ENCODE results near the gene LCE3A.
"Not testable (repeated sequence)": the region's sequence is repeated elsewhere in the genome, so short reads cannot be mapped to it uniquely, and the experiment has no call there.

The LCE3A gene, protein sequence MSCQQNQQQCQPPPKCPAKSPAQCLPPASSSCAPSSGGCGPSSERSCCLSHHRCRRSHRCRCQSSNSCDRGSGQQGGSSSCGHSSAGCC

DNA sequence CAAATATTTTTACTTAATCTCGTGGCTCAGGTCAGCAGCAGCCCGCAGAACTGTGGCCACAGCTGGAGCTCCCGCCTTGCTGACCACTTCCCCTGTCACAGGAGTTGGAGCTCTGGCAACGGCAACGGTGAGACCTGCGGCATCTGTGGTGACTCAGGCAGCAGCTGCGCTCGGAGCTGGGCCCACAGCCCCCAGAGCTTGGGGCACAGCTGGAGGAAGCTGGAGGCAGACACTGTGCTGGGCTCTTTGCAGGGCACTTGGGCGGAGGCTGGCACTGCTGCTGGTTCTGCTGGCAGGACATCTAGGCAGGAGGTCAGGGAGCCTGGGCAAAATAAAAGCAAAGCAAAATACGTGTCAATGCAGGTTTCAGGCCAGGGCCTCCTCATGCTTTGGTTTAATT lies at the start of gene LCE3A:
LCE3A (minus strand) TSS at position 301 of the 400 bp plus-strand sequence; CDS start at position 301, 0 bp downstream.
- DNase-seq (ENCODE audit: extremely low read depth in 1 of 2, low read depth in 1 of 2) = no peak

DNA sequence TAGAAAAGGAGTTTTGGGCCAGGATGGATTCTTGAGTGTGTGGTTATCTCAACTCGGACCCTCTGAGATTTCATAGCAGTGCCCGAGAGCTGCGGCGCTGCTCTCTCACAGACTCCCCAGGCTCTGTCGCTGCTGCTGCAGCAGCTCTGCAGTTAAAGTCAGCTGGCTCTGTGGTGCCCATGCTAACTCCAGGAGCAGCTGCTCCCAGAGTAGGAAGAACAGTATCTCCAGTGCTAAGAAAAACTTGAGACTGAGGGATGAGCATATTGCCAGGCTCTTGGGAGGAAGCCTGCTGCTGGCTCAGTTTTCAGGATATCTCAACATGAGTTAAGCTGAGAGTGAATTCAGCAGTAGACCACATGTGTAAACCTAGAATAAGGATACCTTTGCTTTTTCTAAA lies 44.7 kb upstream of the LCE3A start:
- no peak for DNase-seq (ENCODE audit: extremely low read depth in 1 of 2, low read depth in 1 of 2)

DNA sequence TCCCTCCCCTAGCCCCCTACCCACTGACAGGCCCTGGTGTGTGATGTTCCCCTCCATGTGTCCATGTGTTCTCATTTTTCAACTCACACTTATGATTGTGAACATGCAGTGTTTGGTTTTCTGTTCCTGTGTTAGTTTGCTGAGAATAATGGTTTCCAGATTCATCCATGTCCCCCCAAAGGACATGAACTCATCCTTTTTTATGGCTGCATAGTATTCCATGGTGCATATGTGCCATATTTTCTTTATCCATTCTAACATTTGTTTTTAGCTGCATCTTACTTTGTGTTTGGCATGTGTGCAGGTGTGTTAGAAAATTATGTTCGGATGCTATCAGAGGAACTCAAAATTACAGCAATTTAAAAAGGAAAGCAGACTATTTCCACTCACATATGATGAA lies 43.3 kb upstream of the LCE3A start:
- DNase-seq (ENCODE audit: extremely low read depth in 1 of 2, low read depth in 1 of 2) = not testable (repeated sequence)

DNA sequence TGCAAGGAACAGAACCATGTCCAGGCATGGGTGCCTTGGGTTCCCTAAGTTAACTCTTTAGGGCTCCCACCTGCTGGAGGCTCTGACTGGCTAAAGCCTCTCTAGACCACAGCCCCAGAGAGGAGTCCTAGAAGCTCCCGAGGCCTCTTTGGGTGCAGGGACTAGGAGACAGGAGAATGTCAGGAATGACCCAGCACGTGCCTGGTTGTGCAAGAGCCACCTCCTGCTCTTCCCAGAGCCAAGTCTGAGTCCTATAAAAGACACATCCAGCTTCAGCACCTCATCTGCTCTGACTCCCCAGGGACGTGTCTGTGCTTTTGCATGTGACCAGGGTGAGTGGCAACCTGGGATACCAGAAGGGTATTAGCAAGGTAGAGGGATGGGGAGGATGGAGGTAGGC lies 40.2 kb upstream of the LCE3A start, which contains the start of gene LCE2D:
LCE2D (plus strand) TSS at position 283 of the 400 bp plus-strand sequence. CDS start 726 bp downstream, outside the sequence.
- DNase-seq (ENCODE audit: extremely low read depth in 1 of 2, low read depth in 1 of 2) = no peak

DNA sequence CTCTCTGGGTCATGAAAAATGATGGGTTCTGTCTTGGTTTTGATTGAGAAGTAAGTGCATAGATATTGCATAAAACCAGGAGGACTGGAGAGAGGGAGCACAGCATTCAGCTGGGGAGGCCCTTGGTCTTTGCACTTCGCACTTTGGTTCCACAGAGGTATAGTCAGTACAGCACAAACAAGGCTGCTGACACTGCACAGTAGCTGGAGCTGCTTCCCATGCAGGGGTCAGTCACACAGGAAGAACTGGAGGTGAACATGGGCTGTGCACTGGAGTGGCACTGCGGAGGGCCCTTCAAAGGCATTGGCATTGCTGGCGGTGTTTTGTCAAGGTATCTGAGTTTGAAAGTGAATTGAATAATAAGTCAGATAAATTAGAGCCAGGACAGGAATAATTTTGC lies 35.7 kb upstream of the LCE3A start:
- DNase-seq (ENCODE audit: extremely low read depth in 1 of 2, low read depth in 1 of 2) = no peak

DNA sequence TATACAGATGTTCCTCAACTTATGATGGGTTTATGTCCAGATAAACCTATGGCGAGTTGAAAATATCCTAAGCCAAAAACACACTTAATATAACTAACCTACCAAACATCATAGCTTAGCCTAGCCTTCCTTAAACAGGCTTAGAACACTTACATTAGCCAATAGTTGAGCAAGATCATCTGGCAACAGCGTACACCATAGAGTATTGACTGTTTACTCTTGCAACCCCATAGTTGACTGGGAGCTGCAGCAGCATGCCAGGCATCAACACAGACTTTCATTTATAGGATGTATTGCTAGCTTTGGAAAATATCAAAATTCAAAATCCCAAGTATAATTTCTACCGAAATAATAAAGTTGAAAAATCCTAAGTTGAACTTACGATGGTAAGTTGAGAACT lies 34.8 kb upstream of the LCE3A start:
- DNase-seq (ENCODE audit: extremely low read depth in 1 of 2, low read depth in 1 of 2) = no peak

DNA sequence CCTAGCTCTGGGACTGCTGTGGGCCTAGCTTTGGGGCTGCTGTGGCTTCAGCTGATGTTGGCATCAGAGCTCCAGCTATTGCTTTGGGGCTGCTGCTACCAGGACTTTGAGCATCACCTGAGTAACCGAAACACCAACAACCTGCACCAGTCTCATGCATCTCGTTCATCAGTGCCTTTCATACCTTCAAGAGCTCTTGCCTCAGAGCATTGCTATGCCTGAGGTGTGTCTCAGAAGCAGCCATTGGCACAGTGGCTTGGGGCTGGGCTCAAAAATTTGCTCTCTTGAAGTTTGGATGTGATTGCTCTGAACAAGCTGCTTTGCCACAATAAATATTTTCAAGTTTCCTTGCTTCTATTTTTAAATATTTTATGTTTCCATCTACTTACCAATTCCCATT lies 33.6 kb upstream of the LCE3A start:
- no peak for DNase-seq (ENCODE audit: extremely low read depth in 1 of 2, low read depth in 1 of 2)

DNA sequence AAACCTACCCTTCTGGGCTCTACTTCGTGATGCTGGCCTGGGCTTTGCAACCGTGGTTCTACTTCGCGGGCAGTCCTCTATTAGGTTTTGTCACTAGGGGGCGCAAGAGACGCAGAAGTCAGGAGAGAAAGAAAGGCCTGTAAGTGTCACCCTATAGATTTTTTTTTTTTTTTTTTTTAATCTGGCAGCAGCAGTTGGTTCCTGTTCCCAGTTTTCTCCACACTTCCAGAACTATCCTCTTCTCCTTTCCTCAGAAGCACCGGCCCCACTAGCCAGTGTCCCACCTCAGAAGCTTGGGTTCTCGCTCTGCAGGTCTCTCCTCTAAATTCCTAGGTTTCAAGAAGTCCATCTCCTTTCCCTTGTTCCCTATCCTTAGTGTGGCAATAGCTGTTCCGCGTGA lies 31.2 kb upstream of the LCE3A start:
- DNase-seq (ENCODE audit: extremely low read depth in 1 of 2, low read depth in 1 of 2) = peak in 1 of 2 donors; percentile 31

DNA sequence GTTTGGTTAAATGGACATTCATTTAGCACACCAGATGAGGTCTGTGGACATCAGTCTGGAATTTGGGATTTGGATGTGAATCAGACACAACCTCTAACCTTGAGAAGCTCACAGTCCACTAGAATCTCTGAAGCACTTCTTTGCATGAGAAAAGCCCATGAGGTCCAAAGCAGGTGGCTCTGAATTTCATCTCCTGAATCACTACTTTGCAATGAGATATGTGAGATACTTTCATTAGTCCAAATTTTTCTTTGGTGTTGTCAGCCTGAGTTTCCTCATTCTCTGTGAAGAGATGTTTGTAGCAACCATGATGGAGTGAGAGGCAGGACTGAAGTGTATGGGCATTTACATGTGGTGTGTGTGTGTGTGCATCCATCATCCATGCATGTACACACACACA lies 23.8 kb upstream of the LCE3A start:
- no peak for DNase-seq (ENCODE audit: extremely low read depth in 1 of 2, low read depth in 1 of 2)

DNA sequence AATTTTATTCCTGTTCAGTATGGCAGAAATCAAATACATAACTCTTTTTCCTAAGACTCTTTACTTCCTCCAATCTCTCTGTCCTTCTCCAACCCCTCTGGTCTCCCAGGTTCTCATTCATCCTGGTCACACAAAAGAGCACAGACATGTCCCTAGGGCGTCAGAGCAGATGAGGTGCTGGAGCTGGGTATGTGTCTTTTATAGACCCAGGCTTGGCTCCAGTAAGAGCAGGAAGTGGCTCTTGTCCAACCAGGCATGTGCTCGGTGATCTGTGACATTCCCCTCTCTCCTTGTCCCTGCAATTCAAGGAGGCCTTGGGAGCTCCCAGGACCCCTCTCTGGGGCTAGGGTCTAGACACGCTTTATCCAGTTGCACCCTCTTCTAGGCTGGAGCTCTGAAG lies 22.2 kb upstream of the LCE3A start:
- no peak for DNase-seq (ENCODE audit: extremely low read depth in 1 of 2, low read depth in 1 of 2)

DNA sequence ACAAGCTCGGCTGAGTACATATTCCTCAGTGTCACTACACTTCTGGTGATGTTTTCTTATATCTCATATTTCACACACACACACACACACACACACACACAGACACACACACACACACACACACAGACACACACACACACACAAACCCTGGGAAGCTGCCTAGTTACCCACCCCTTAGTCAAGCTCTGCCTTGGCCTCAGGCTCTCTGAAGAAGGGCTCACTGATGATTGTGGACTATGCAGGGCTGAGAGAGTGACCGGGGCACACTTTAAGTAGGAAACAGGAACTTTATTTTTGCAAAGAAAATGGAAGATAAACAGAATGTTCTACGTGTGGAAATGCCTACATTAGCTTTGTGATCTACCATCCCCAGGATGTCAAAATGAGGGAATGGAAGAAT lies 21.0 kb upstream of the LCE3A start:
- no peak for DNase-seq (ENCODE audit: extremely low read depth in 1 of 2, low read depth in 1 of 2)

DNA sequence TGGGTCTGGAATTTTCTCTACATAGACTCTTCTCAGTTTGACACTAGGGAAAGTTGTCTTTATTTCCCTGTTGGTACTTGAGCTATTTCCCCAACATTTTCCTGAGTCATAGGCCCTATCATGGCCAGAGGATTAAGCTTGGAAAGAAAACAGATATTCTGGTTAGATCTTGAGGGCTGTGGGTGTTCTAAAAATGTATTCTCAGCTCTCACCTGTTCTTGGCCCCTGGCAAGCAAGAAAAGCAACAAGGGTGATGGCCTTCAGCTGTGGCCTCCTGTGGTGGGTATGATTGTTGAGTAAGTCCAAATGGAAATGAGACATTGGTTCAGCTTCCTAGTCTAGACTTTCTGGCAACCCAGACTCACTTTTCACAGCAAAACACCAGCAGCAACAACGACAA lies 17.4 kb upstream of the LCE3A start:
- no peak for DNase-seq (ENCODE audit: extremely low read depth in 1 of 2, low read depth in 1 of 2)

DNA sequence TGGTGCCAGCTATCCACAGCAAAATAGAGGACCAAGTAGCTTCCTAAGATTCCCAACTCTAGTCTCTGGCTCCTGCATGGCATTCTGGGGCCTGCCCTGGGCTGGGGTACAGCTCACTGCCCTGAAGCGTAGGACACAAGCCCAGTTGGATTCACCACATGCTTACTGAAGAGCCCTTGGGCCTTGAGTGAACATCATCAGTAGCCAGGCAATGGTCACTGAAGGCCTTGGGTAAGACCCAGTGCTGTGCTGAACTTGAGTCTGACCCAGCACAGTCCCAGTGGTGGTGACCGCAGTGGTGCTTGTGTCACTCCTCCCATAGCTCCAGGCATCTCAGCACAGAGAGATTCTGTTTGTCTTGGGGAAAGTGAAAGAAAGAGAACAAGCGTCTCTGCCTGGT lies 7.7 kb upstream of the LCE3A start:
- no peak for DNase-seq (ENCODE audit: extremely low read depth in 1 of 2, low read depth in 1 of 2)

DNA sequence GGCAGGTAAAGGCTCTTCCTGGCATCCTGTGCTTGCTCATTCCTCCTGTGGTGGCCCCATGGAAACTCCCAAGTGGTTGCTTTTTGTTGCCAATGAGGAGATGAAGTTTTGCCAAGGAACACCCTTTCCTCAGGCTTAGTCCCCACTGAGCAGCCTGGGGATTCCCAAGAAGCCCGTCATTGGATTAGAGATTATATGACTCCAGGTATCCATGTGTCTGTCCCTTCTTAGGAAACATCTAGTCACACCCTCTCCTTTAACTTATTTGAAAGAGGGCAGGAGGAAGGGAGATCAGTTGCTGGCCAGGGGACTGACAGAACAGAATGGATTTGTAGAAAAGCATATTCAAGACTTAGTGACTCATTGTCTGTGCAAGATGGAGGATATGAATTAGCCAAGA lies 3.8 kb upstream of the LCE3A start:
- DNase-seq (ENCODE audit: extremely low read depth in 1 of 2, low read depth in 1 of 2) = no peak

DNA sequence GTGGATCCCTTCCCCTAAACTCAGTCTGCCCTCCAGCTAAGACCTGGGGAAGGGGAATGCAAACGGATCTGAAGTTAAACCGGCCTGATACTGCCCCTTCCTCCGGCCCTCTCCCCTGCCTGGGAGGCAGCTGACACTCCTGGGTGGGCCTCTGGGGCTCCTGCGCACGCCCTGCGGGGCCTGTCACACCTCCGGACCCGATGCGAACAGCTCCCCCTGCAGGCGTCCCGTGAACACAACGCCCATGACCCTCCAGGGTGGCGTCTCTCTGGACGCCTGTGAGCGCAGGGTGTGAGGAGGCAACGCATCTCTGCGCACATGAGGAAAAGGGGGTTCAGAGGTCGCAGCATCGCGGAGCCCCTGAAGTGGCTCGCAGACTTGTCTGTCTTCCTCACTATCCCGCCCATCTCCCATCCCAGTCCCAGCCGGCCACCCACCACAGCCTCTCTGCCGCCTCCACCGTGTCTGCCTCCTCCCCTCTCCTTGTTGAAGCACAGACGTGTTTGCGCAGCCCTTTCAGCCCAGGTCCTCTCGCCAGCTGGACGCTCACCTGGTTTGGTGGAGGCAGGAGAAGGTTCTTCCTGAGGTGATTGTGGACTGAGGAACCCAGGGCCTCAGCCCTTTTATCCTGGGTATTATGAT lies 421 bp upstream of the LCE3A start:
- peak in 1 of 2 donors; percentile 6 for DNase-seq (ENCODE audit: extremely low read depth in 1 of 2, low read depth in 1 of 2)

DNA sequence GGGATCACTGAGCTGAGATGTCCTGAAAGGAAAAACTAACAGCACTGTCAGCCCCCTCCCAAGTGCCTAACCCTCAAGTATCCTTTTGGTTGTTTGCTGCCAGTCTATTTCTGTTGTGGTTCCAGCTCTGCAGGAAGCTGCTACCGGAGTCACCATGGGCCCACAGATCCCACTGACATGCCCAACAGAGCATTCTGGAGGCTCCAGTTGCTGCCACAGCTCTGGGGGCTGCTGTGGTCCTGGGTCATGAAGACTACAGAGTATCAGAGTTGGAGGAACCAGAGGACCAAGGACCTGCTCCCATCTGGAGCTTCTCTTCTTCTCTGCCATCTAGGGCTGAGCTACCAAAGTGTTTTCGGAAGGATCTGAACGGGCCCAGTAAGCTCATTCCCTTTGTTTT lies 910 bp downstream of the LCE3A start:
- no peak for DNase-seq (ENCODE audit: extremely low read depth in 1 of 2, low read depth in 1 of 2)

DNA sequence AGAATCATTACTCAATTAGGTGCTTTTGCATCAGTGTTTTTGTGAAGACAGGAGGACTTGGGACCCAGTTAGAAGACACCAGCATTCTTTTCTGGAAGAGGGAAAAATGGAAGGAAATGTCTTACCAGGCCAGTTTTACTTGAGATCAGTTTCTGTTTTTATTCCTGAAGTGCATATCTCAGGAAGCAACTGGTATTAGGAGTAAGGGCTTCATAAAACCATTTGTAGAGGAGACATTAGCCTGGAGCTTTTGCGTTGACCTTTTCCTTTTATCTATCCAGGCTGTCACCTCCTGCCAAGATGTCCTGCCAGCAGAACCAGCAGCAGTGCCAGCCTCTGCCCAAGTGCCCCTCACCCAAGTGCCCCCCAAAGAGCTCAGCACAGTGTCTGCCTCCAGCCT lies 9.4 kb downstream of the LCE3A start, which contains the start of gene LCE3B:
LCE3B (plus strand) TSS at position 301 of the 400 bp plus-strand sequence; CDS start at position 301, 0 bp downstream.
- no peak for DNase-seq (ENCODE audit: extremely low read depth in 1 of 2, low read depth in 1 of 2)

DNA sequence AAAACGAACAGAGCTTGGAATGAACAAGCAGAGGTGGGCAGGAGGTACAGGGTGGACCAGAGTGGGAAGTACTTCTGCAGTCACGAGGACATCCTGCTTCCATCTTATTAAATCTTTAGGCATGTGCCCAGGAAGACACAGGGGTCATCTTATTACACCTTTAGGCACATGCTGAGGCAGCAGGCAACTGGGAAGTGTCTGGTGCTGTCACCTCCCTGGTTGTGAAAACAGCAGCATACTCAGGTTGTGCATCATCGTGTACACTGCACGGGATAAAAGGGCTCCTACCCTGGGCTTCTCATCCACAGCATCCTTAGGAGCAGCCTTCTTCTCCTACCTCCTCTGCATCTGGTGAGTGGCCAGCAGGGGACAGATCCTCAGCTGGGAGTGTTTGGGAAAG lies 23.0 kb downstream of the LCE3A start, which contains the start of gene LCE3C:
LCE3C (plus strand) TSS at position 301 of the 400 bp plus-strand sequence. CDS start 498 bp downstream, outside the sequence.
- no peak for DNase-seq (ENCODE audit: extremely low read depth in 1 of 2, low read depth in 1 of 2)

DNA sequence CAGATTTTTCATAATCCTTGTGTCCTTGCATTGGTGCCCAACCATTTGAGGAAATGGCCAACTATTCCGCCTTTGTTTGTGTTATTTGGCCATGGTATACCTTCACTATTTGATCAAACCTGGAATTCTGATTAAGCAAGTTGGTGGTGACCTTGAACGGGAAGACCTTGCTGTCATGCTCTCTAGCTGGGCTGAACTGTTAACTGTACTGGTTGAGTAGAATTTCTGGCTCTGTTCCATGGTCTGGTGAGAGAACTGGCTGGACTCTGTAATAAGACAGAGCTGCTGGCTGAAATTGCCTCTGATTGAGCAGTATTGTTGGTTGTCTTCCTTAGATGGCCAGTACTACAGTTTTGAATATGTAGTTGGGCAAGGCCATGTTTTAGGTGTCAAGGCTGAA lies 25.9 kb downstream of the LCE3A start:
- no peak for DNase-seq (ENCODE audit: extremely low read depth in 1 of 2, low read depth in 1 of 2)

DNA sequence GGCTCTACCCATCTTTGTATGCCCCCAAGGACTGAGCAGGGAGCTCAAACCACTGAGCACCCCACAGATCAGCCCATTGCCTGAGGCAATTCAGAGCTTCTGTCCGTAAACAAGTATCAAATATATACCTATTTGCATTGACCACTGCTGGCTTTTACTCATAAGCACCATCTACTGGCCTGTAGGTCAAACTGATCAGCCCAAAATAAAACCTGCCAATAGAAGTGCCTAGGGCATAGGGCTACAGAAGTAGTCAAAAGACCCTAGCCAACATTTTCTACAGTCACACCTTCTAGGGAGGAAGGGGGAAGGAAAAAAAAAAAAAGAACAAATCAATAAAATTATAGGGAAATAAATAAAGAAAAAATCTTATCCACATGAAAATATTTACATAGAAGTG lies 37.3 kb downstream of the LCE3A start:
- no peak for DNase-seq (ENCODE audit: extremely low read depth in 1 of 2, low read depth in 1 of 2)

DNA sequence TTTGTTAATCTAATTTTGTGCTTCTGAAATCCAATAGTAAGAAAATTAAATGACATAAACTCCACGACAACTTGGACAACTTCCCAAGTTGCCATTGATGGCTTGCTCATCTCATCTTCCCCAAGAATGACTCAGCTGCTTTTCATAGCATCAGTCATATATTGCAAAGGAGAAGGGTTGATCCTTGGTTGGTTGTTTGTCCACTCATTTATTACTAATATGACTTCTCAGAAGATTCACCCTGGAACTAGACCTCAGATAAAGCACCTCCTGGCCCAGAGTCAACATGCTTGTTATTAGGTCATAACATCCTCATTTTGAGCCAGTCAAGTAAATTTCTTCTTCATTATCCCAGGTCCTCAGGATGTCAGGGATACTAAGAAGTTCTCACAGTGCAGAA lies 40.3 kb downstream of the LCE3A start:
- DNase-seq (ENCODE audit: extremely low read depth in 1 of 2, low read depth in 1 of 2) = no peak

DNA sequence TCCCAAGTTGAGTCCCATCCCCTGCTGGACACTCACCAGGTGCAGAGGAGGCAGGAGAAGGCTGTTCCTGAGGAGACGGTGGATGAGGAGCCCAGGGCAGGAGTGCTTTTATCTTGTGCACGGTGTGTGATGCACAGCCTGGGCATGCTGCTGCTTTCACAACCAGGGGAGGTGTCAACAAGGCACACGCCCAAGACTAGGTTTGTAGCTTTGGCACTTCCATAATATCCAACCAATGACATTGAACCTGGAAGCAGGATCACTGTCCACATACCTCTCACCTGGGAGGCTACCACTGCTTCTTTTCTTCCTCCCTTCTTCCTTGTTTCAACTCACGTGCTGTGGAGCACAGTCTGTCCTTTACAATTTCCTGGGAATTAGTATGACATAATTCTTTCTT lies 42.5 kb downstream of the LCE3A start, which contains the start of gene LCE3D:
LCE3D (minus strand) TSS at position 84 of the 400 bp plus-strand sequence. CDS start 580 bp downstream, outside the sequence.
- DNase-seq (ENCODE audit: extremely low read depth in 1 of 2, low read depth in 1 of 2) = no peak

DNA sequence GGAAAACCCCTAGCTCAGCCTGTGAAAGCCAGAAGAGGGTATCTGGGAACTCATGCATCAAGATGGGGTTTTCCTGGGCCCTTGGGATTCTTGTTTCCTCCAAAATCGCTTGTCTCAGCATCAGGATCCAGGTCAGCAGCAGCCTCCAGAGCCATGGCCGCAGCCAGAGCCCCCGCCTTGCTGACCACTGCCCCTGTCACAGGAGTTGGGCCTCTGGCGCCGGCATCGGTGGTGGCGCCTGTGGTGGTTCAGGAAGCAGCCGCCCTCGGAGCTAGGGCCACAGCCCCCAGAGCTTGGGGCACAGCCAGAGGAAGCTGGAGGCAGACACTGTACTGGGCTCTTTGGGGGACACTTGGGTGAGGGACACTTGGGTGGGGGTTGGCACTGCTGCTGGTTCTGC lies 43.4 kb downstream of the LCE3A start:
- not testable (repeated sequence) for DNase-seq (ENCODE audit: extremely low read depth in 1 of 2, low read depth in 1 of 2)
